Activated T-cell treated with anti-CD3 and anti-CD28 coated beads for 1 hour (primary cell): ENCODE data around the gene CACNA1I.
A peak's percentile ranks its signal among the peaks of the same experiment; 100 is the strongest.

Experiments
- DNase-seq: peaks from one replicate; pipeline ENCODE4 v3.0.0-alpha.2; 2020; ENCODE audit warnings: low read depth

Gene CACNA1I

DNA sequence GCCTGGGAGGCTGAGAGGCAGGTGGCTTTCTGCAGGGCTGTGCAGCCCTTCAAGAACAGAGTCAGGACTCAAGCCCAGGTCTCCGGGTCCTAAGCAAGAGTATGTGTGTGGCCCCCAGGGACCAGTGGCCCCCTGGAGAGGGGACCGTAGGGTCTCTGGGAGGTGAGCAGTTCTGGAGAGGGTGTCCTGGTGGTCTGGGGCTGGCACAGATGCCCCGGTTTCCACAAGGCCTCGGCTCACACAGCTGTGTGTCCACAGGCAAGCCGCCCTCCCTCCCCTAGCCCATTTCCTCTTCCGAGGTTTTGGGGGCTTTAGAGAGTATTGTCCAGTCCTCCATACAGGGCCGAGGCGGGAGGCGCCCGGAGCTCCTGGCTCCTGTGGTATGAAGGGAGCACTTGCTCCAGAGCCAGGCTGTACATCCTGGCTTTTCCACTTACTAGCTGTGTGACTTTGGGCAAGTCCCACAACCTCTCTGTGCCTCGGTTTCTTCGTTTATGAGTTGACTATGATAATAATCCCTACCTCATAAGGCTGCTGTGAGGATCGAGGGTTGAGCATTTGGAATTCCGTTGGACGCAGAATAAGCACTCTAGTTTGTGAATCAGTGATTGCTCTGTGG lies 34.6 kb upstream of the CACNA1I start:
- no peak for DNase-seq

DNA sequence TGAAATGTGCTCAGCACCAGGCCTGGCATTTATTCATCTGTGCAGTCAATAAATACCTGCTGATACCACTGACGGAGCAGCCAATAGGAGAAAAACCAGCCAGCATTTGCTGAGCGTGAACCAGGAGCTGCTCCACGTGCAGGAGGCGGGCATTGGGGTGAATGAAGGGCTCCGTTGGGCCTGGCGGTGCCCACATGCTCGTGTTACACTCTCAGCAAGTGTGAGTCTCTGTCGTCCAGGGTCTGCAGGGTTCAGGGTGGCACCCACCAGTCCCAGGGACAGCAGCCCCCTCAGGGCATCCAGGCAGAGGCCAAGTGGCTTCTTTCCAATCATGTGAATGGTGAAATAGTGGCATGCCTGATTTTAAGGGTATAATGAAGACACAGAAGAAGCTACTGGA lies 33.8 kb upstream of the CACNA1I start:
- DNase-seq = no peak

DNA sequence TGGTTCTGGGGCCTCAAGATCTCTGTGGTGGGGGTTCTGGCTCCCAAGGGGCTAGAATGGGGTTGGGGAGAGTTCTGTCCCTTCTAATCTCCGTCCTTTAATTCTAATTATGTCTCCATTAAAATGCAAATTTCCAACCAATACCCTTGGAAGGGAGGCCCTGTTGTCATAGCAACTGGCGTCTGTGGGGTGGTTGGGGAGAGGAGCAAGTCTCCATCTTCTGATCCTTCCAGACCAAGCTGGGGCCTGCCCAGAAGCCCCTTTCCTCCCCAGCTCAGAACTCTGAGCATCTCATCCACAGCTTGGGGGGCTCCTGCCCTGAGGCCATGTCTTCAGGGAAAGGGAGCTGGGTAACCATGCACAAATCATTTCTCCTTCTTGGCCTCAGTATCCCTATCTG lies 32.6 kb upstream of the CACNA1I start:
- no peak for DNase-seq

DNA sequence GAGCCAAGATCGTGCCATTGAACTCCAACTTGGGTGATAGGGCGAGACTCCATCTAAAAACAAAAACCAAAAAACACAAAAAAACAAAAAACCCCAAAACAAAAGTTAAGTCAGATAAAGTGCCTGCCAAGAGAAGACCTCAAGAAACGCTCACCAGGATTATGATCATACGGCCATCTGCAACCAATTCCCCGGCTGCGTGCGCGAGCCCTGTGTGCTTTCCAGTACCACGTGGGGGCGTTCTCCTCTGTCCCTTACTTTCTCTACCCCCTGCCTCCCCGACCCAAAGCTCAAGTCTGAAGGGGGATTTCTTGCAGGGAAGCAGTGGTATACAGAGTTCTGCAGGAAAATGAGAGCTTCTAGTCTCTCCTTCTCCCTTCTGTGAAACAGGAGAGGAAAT lies 27.5 kb upstream of the CACNA1I start:
- no peak for DNase-seq

DNA sequence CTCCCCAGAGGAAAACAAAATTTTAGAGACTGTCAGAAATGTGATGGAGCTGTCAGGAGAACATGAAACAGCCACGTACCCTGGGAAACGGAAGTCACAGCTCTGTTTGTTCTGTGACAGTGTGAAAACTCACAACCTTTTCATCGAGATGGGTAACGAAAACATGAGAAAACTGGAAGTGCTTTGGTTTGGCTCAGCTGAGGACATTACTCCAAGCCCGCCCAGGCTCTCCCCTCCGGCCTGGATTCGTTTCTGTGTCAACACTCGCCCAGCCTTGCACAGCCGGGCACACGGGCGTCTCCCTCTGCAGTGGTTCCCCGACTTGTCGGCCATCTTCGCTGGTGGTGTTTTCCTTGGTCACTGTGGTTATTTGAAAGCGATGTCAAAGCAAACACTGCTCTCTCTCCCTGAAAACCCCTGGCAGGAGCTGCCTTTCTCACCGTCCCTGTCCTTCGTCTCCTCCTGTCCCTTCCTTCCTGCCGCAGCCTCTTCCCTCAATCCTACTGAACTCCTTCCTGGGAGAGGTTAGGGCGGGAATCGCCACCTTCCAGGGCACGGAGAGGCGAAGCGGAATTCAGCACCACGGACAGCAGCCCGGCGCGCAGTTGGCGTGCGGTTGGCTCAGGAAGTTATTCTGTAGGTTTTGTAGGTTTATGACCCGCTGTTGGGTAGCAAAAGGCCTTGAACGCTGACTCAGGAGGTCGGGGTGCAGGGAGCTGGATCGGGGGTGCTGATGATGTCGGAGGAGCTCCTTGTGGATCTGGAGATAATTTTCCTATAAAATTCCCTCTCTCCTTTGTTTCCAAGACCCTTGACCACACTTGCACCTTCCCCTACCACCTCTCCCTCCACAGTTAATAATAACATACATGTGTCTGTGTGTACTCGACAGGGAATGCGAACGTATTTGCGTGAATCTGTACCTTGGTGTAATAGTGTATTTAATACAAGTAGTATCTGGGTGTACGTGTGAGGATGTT lies 24.9 kb upstream of the CACNA1I start:
- peak; percentile 68 for DNase-seq

DNA sequence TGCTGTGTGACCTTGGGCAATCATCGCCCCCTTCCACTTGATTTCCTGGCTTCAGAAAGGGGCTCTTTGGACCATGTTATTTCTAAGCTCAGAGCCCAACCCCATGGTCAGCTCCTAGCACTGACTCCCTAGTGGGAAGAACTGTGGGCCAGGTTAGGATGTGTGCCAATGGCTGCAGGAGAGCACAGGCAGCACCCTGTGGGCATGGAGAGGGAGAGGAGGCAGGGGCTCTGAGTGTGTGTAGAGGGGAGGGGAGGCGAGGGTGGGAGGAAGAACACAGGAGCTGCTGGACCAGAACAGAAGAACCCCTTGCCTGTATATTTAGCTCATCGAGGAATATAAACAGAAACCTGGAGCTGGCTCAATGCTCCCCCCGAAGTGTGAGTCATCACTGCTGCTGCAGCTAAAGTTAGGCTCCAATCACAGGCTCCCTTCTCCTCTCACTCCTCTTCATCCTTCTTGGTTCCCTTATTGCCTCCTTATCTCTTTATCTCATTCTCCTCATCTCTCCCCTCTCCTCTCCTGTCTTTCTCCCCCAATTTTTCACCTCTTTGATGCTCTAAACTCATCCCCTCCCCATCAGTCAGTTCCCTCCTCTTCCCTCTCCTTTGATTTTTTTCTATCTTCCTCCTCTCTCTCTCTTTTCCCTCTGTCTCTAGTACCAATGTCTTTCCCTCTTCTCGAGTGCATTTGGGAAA lies 23.5 kb upstream of the CACNA1I start:
- DNase-seq = no peak

DNA sequence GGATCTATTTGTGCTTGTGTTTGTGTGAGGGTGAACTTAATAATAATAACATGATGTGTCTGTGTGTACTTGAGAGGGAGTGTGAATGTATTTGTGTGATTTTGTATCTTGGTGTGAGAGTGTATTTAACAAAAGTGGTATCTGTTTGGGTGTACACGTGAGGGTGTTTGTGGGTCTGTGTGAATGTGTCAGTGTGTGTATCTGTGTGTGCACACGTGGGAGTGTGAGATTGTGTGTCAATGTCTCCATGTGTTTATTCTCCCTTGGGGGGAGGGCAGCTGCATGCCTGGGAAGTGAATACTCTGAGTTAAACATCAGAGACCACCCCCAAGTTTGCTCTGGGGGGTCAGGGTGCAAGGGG lies 23.0 kb upstream of the CACNA1I start:
- no peak for DNase-seq

DNA sequence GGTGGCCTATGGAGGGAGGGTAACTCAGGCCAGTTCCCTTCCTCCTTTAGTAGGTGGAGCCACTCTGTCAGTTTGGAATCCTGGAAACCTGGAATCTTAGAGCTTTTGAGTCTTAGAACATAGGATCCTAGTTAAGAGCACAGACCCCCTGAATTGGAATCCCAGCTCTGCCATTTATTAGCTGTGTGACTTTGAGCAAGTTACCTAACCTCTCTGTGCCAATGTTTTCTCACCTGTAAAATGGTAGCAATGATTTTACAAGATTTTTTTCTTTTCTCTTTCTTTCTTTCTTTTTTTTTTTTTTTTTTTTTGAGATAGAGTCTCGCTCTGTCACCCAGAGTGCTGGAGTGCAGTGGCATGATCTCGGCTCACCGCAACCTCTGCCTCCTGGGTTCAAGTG lies 17.1 kb upstream of the CACNA1I start:
- DNase-seq = no peak

DNA sequence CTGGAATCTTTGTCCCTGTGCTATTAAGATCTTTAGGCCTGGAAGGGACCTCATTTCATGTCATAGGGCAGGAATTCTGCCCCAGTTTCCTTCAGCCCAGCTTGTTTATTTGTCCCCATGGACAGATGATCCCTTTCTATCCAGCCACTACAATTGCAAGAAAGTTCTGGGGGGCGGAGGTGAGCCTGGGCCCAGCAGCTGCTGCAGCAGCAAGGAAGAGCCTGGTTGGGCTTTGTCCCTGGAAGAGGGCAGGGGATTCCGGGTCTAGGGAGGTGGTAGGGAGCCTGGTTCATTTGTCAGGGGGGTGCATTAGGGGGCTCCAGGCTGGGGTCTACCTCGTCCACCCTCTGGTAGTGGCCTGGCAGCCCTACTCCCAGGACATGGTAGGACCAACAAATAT lies 16.4 kb upstream of the CACNA1I start:
- DNase-seq = no peak

DNA sequence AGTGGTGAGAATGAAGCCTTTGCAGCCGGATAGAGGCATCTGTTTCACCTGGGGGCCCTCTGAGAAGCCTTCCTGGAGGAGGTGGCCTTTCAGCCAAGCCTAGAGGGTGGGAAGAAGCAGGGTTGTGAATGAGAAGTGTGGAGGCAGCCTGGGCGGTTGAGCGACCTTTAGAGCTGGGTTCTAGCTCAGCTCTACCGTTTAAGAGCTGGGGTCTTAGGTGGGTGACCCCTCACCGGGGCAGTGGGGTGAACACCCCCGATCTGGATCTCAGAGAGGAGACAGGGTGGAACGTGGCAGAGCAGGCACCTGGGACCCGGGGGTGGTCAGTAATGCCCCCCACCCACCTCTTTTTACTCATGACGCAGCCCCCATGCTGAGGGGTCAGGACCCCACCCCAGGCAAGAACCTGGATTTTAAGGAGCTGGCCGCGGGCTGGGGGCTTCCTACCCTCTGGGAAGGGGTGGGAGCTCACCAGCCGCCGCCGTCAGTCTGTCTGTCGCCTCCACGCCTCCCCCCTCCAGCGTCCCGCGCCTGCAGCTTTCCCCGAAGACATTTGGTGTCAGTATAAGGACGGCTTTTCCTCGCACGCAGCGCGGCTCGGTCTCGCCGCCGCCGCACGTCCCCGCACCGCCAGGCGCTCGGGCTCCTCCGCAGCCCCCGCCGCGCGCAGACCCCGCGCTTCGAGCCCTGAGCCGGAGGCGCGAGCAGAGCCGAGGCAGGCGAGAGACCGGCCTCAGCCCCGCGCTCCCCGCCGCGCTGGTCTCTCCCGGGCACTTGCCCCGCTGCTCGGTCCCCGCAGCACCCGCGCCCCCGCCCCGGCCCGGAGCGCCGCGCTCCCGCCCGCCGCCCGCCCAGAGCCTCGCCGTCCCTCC lies 13.3 kb upstream of the CACNA1I start:
- peak; percentile 39 for DNase-seq

DNA sequence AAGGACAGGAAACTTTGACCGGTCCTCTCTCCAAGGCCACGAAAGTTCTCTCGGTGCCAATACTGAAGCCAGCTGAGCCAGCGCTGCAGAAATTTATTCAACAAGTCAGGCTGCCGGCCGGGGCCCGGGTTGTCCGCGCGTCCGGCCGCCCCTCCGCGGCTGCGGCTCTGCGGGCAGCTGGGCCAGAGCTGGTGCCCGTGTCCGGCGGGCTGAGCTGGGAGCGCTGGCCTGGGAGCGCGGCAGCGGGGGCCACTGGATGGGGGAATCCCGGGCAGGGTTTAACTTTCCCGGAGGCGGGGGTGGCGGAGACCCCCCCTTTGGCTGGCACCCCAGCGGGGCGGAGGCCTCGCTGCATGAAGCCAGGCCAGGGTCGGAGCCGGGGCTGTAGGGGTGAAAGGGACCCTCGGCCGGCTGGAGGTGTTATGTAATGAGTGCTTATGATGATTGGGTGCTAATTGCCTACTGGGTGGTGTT lies 12.3 kb upstream of the CACNA1I start:
- DNase-seq = no peak

DNA sequence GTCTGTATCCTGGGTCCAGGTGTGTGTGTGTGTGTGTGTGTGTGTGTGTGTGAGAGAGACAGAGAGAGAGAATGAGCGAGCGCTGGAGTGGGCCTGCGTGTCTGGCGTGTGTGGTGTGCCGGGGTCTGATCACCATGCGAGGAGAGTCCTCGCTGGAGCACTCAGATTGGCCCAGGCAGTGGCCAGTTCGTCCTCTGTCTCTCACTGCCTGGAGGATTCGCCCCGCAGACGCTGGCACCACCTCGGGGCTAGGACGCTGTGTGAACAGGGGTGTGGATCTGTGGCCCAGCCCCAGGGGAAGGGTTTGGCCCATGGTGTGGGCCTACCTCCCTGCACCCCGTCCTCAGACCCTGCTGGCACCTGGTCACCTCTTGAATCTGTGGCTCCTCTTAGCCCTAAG lies 11.6 kb upstream of the CACNA1I start:
- DNase-seq = no peak

DNA sequence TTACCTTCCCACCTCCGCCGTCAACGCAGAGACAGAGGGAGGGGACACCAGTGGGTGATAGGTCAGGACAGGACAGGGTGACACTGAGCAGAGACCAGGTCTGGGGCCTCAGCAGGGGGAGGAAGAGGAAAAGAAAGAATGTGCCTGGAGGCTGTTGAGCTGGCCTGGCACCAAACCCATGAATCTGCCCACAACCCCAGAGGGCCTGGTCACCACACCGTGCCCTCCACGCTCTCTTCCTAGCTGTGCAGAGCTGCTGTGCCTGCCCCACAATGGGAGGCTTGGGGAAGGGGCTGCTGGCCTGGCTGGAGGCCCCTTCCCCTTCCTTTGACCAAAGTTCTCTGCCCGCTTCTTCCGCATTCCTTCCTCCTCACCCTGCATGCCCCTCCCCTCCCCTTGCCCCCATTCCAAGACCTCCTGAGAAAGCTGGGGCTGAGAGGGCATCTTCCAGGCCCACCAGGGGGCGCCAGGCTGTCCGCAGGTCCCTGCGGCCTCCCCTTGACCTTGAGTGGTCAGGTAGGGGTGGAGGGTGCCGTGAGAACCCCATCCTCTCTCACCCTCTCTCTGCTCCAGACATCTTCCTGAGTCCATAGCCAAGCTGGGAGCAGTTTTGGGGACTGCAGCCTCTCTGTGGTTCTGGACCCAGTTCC lies 11.0 kb upstream of the CACNA1I start:
- DNase-seq = no peak

DNA sequence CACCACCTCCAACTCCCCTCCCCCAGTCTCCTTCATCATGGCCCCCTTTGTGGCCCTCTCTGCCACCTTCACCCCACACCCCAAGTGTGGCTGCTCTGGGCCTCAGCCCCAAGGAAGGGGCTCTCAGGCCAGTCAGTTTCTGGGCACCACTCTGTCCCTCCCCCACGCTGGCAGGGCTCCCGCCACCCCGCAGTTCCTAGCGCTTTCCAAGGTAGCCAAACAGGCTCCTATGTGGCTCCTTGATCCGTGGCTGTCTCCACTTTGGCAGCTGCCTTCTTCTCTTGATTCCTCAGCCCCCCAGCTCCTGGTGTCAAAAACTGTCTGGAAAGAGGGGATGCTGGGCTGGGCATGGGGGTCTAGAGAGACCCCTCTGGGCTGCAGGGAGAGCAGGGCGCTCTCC lies 10.4 kb upstream of the CACNA1I start:
- no peak for DNase-seq

DNA sequence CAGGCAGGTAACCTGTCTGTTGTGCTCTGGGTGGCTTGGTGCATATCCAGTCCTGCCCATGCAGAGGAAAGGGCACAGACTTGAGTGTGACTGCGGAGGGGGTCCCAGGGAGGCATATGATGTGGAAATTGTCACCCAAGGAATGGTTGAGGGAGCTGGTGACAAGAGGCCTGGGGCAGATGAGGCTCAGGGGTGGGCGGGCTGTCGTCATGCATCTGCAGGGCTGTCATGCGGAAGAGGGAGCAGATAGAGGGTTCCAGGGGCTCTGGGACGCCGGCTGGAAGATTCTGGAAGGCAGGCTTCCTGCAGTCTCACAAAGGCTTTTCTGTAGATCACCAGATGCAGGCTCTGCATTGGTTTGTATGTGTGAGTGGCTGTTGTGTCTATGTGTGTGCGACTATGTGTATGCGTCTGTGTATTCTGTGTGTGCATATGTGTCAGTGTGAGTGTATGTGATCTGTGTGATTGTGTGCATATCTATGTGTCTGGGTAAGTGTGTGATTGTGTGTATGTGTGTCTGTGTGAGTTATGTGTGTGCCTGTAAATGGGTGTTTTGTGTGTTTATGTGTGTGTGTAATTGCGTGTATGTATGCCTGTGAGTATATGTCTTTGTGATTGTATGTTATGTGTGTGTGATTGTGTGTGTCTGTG lies 7.6 kb upstream of the CACNA1I start:
- DNase-seq = no peak

DNA sequence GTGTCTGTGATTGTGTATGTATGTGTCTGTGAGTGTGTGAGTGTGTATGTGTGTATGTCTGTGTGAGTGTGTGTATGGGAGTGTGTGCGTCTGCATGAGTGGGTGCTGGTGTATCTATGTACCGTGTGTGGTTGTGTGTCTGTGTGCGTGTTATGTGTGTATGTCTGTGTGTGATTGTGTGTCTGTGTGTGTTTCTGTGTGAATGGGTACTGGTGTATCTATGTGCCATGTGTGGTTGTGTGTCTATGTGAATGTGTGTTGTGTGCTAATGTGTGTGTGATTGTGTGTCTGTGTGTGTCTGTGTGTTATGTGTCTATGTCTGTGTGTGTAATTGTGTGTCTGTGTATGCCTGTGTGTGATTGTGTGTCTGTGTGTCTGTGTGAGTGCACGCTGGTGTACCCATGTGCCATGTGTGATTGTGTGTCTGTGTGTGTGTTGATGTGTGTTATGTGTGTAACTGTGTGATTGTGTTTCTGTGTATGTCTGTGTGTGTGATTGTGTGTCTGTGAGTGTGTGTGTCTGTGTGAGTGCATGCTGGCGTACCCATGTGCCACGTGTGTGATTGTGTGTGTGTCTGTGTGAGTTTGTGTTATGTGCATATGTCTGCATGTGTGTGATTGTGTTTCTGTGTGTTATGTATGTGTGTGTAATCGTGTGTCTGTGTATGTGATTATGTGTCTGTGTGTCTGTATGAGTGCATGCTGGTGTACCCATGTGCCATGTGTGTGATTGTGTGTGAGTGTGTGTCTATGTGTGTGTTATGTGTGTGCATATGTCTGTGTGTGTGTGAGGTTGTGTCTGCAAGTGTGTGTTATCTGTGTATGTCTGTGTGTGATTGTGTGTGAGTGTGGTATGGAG lies 6.8 kb upstream of the CACNA1I start:
- DNase-seq = no peak

DNA sequence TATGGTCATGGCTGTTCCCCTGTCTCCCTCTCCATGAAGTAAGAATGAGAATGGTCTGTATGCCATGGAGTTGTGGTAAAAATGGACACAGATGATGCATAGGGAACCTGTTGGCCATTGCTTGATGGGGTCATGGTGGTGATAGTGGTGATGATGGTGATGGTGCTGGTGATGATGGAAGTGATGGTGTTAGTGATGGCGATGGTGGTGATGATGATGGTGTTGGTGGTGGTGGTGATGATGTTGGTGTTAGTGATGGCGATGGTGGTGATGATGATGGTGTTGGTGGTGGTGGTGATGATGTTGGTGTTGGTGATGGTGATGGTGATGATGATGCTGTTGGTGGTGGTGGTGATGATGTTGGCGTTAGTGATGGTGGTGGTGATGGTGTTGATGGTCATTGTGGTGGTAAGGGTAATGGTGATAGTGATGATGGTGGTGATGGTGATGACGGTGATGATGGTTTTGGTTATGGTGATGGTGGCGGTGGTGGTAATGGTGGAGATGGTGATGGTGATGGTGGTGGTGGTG lies 5.1 kb upstream of the CACNA1I start:
- no peak for DNase-seq

DNA sequence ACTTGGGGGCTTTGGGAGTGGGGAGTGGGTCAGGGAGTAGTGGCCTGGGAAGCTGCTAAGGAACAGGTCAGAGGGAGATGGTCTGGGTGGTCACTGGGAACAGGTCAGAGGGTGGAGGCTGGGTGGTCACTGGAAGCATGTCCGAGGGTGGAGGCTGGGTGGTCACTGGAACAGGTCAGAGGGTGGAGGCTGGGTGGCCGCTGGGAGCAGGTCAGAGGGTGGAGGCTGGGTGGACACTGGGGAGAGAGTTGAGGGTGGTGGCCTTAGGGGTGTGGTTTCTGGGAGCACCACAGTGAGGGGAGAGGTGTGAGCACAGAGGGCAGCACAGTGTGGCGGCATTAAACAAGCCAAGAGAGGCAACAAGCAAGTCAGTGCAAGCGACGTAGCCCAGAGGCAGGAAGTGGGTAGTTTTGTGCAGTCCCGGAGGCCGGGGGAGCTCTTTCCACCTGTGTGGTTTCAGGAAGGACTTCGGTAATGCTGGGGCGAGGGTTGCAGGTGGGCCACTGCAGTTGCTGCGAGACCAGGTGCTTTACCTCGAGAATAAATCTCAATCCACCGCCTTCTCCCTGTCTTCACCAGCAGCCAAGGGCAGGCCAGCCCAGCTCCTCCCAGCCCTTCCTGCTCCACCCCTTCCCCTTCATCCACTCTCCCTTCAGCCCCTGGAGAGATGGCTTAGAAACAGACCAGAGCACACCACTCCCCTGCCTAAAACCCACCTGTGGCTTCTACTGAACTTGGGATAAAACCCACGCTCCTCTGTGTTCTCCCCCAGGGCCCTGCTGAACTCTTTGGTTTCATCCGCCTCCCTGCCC lies 3.2 kb upstream of the CACNA1I start:
- peak; percentile 37 for DNase-seq
